ENCODE data around the gene RAPGEFL1.
A peak's percentile ranks its signal among the peaks of the same experiment; 100 is the strongest.
"Not testable (repeated sequence)": the region's sequence is repeated elsewhere in the genome, so short reads cannot be mapped to it uniquely, and the experiment has no call there.

The RAPGEFL1 gene

GRCh38 chr17:40177275-40177874 lies at the start of gene RAPGEFL1:
Gene RAPGEFL1, plus strand, starts transcription at chr17:40177470. Its CDS starts 392 bp downstream, at chr17:40177862.
- peak in 42 of 56 donors; percentile 8 to 85 (median 51) for DNase-seq

- DNase-seq, result no peak
Measured at GRCh38 chr17:40129498-40129897, 47.8 kb upstream of the RAPGEFL1 start.

GRCh38 chr17:40130352-40131042 lies 46.8 kb upstream of the RAPGEFL1 start:
- peak in 1 of 56 donors; percentile 4 for DNase-seq

- no peak for DNase-seq
Measured at GRCh38 chr17:40134184-40134583, 43.1 kb upstream of the RAPGEFL1 start.

- DNase-seq, result no peak
Measured at GRCh38 chr17:40135817-40136216, 41.5 kb upstream of the RAPGEFL1 start.

- DNase-seq, result peak in 12 of 56 donors; percentile 16 to 57 (median 42)
Measured at GRCh38 chr17:40139566-40140058, 37.7 kb upstream of the RAPGEFL1 start.

- DNase-seq, result not testable (repeated sequence)
Measured at GRCh38 chr17:40143166-40143565, 34.1 kb upstream of the RAPGEFL1 start.

- DNase-seq, result no peak
Measured at GRCh38 chr17:40145476-40145875, 31.8 kb upstream of the RAPGEFL1 start.

- DNase-seq, result no peak
Measured at GRCh38 chr17:40148527-40148926, 28.7 kb upstream of the RAPGEFL1 start.

GRCh38 chr17:40150276-40150675 lies 27.0 kb upstream of the RAPGEFL1 start:
- DNase-seq, result no peak

- no peak for DNase-seq
Measured at GRCh38 chr17:40151414-40151963, 25.8 kb upstream of the RAPGEFL1 start.

- DNase-seq, result no peak
Measured at GRCh38 chr17:40153603-40154236, 23.6 kb upstream of the RAPGEFL1 start.

- DNase-seq, result no peak
Measured at GRCh38 chr17:40157973-40158372, 19.3 kb upstream of the RAPGEFL1 start.

GRCh38 chr17:40158438-40159013 lies 18.7 kb upstream of the RAPGEFL1 start:
- no peak for DNase-seq

- no peak for DNase-seq
Measured at GRCh38 chr17:40159456-40159855, 17.8 kb upstream of the RAPGEFL1 start.

GRCh38 chr17:40167685-40168261 lies 9.5 kb upstream of the RAPGEFL1 start:
- no peak for DNase-seq

- DNase-seq, result peak in 18 of 56 donors; percentile 15 to 59 (median 24)
Measured at GRCh38 chr17:40168262-40168832, 8.9 kb upstream of the RAPGEFL1 start.

- no peak for DNase-seq
Measured at GRCh38 chr17:40170325-40170724, 6.9 kb upstream of the RAPGEFL1 start.

GRCh38 chr17:40171750-40172149 lies 5.5 kb upstream of the RAPGEFL1 start:
- DNase-seq, result no peak

GRCh38 chr17:40173091-40173777 lies 4.0 kb upstream of the RAPGEFL1 start:
- DNase-seq, result no peak
